GM21737 (cell line): ENCODE data around the gene RHBDL2.
A peak's percentile ranks its signal among the peaks of the same experiment; 100 is the strongest.
"Not testable (repeated sequence)": the region's sequence is repeated elsewhere in the genome, so short reads cannot be mapped to it uniquely, and the experiment has no call there.

Experiments used
- ATAC-seq: cut with Tn5 transposase; IDR thresholded peaks from one replicate; pipeline ENCODE4 v1.9.1; 2021; ENCODE audit warnings: mild to moderate bottlenecking, moderate library complexity; ENCODE audit not compliant: unreplicated experiment

Gene RHBDL2

GRCh38 chr1:38885092-38885491 is 56.5 kb downstream of the RHBDL2 start:
- ATAC-seq = no peak

GRCh38 chr1:38881487-38881886 is 60.1 kb downstream of the RHBDL2 start, which contains the start of gene GJA9:
Gene GJA9 (minus strand): TSS chr1:38881587. CDS start chr1:38876098, 5,489 bp downstream.
- ATAC-seq = no peak

- no peak for ATAC-seq
Measured at GRCh38 chr1:38875811-38876210, 65.8 kb downstream of the RHBDL2 start.

DNA sequence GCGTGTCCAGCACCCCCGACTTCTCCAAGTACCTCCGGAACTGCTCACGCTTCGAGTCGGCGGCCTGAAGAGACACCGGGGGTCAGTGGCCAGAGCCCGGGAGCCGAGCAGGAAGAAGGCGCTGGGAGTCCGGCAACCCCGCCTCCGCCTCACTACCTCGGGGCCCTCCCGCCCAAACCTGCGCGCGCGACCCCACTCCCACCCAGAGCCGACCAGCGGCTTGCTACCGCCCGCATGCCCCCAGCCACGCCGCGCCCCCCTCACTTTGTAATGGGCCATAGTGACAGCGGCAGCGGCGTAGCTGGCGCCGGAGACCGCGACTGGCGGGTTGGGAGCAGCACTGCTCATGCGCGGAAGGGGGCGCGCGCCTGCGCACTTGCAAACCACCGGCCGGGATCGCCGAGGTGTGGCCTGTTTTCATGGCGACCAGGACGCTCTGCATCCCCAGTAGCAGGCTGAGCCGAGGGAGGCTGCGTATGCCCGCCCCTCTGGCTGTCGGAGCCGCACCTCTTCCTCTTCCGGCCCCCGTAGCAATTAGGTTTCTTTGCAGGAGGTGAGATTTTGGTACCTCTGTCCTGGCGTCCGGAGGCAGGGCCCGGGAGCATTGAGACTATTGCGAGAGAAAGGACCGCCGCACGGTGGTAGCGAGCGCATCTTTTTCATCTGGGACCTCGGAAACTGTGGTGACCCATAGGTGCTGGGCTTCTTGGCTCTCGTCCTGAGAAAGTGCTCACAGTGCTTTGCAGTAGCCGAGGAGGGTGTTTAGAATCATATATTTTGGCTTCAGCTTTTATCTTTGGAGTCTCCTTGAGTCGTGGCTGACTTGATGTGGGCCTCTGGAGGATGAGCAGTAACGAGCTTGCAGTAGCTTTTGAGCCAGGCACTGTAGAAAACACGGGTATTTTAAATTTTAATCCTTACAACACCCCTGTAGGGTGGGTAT is 68.3 kb downstream of the RHBDL2 start, which contains the start of gene MYCBP:
MYCBP (minus strand) TSS at position 322 of the 943 bp plus-strand sequence; CDS start at position 279, 43 bp downstream.
- ATAC-seq = peak; percentile 91

- ATAC-seq = peak; percentile 29
Measured at GRCh38 chr1:38872401-38873026, 69.1 kb downstream of the RHBDL2 start.

DNA sequence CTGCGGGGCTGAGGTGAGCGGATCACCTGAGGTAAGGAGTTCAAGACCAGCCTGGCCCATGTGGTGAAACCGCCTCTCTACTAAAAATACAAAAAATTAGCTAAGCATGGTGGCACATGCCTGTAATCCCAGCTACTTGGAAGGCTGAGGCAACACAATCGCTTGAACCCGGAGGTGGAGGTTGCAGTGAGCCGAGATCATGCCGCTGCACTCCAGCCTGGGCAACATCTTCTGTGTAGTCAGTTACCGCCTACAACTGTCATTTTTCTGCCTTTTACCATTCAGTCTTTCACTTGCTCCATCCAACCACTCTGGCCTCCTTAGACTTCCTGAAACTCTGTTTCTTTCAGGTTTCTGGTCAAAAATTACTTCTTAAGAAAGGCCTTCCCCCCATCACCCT is 70.6 kb downstream of the RHBDL2 start:
- no peak for ATAC-seq

DNA sequence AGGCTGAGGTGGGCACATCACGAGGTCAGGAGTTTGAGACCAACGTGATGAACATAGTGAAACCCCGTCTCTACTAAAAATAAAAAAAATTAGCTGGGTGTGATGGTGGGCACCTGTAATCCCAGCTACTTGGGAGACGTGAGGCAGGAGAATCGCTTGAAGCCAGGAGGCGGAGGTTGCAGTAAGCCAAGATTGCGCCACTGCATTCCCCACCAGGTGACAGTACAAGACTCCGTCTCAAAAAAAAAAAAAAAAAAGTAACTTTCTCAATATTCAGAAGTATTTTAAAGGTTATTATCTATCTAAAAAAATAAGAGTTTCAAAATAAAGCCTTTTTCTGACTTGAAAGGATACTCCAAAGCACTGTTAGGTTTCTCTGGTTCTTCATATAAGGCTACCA is 74.4 kb downstream of the RHBDL2 start:
- ATAC-seq = no peak

DNA sequence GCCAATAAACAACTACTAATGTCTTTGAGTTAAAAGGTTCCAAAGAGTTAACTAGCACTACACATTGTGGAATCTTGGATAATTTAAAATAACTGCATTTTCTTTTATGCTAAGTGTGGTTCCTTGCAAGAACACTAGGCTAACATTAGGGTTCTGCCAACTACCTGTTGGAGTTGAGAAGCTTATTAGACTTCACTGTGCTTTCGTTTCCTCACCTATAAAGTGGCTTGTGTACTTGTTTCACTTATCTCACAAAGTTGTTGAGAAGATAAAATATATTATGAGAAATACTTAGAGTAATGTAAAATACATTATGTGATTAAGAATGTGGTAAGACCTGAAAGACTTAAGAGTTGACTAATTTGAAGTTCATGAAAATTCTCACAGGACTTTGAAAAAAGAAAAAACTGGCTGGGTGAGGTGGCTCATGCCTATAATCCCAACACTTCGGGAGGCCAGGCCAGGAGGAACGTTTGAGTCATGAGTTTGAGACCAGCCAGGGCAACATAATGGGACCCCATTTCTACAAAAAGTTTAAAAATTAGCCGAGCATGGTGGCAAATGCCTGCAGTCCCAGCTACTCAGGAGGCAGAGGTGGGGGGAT is 76.4 kb downstream of the RHBDL2 start:
- ATAC-seq = no peak

- no peak for ATAC-seq
Measured at GRCh38 chr1:38860454-38860795, 81.2 kb downstream of the RHBDL2 start.

GRCh38 chr1:38859561-38860453 is 81.8 kb downstream of the RHBDL2 start, which contains the start of gene RRAGC:
Gene RRAGC (minus strand): TSS chr1:38859772. CDS start chr1:38859646, 126 bp downstream.
- peak; percentile 91 for ATAC-seq

GRCh38 chr1:38858833-38859560 is 82.6 kb downstream of the RHBDL2 start:
- ATAC-seq = peak; percentile 36

GRCh38 chr1:38852780-38853179 is 88.8 kb downstream of the RHBDL2 start:
- no peak for ATAC-seq

DNA sequence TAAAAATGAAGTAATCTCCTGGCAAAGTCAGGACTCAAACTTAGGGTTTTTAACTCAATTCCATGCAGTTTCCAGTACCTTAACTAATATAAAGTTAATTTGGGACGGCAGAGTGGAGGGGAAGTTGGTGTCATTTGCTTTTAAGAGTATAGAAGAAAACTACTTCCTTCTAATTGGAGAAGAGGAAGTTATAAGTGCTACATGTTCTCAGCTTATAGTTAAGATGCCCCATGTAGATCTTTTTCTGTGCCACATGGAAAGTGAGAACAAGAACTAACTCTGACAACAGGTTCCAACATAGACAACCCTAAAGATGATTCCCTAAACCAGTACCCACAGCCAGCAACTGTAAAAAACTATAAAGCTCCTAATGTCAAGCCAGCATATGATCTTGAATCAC is 93.6 kb downstream of the RHBDL2 start:
- no peak for ATAC-seq

DNA sequence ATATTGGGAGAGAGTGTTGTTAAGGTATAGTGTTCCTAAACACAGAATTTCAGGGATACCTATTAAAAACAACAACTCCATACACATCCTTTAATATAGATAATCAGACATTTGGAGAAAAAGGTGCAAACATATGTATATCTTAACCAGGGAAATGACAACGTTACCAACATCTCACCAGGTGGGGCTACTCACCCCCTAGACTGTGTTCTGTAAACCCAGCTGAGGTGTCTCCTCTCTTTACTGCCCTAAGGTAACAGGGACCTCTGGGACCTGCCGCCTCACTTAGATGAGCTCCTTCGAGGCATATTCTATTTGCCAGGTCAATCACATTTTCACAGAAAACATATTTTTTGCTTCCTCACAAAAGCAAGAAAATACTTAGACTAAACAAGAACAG is 95.4 kb downstream of the RHBDL2 start:
- ATAC-seq = no peak

DNA sequence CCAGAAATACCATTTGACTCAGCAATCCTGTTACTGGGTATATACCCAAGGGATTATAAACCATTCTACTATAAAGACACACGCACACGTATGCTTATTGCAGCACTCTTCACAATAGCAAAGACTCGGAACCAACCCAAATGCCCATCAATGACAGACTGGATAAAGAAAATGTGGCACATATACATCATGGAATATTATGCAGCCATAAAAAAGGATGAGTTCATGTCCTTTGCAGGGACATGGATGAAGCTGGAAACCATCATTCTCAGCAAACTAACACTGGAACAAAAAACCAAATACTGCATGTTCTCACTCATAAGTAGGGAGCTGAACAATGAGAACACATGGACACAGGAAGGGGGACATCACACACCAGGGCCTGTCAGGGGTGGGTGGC is 96.5 kb downstream of the RHBDL2 start:
- ATAC-seq = not testable (repeated sequence)

DNA sequence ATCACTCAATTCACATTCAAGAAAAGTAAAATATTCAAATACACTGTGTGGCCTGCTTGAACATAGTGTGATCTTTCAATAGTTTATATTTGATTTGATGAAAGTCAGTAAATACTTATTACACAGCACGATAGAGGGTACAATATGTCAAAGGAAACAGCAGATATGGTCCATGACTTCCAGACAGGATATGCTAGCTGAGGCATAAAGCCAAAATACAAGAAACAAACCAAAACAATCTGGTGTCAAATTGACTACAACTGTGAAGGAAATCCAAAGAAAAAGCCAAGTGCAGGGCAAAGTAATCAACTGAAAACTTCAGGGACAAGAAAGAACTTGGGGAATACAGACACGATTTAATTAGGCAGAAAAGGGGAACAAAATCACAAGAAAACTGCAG is 101.3 kb downstream of the RHBDL2 start:
- ATAC-seq = no peak

- no peak for ATAC-seq
Measured at GRCh38 chr1:38839363-38839762, 102.3 kb downstream of the RHBDL2 start.

DNA sequence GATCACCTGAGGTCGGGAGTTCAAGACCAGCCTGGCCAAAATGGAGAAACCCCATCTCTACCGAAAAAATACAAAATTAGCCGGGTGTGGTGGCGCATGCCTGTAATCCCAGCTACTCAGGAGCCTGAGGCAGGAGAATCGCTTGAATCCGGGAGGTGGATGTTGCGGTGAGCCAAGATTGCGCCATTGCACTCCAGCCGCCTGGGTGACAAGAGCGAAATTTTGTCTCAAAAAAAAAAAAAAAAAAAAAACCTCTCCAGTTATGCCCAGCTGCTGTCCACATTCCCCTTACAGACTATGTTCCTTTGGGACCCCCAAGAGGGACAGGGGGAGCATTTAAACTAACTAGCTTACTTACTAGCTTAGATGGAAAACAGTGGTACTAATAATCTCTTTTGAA is 105.3 kb downstream of the RHBDL2 start:
- not testable (repeated sequence) for ATAC-seq
